GM12878 (cell line): ENCODE results near the gene MLEC. TPM values are rescaled to one million over a fixed set of nuclear protein-coding genes. Genes with fewer than 3 reads are reported as not detected.

Experiments used
- ATAC-seq: fragments of 200-7000 bp; cut with Tn5 transposase; 3 replicates; pipeline ENCODE4 v1.9.1; 2020; ENCODE audit warnings: mild to moderate bottlenecking, moderate library complexity
- BruUV-seq: library from RNA; stranded (reverse); fragments of 400-500 nt; replicated peaks from 2 replicates; lab custom pipeline; 2021; lab: Mats Ljungman, UMichigan
- CTCF ChIA-PET: fragments of 300-600 bp; sonication (Branson Sonifier 250); formaldehyde crosslinking; extraction: SDS; loops from one replicate; lab custom pipeline; 2021; ENCODE audit warnings: inconsistent platforms; lab: Yijun Ruan, JAX
- POLR2A ChIA-PET: fragments of 350-600 bp; formaldehyde crosslinking; extraction: SDS; loops from one replicate; lab custom pipeline; 2021; ENCODE audit warnings: inconsistent platforms; lab: Charles Lee
- RAD21 ChIA-PET: fragments of 300-600 bp; sonication (Branson Sonifier 250); formaldehyde crosslinking; loops from one replicate; lab custom pipeline; 2023; ENCODE audit warnings: antibody characterized with exemption; ENCODE audit not compliant: unreplicated experiment; lab: Charles Lee
- SMC1A ChIA-PET: fragments of 300-600 bp; sonication (Branson Sonifier 250); formaldehyde crosslinking; loops from one replicate; lab custom pipeline; 2023; ENCODE audit not compliant: unreplicated experiment, uncharacterized antibody; lab: Charles Lee
- DNase-seq: peaks from one replicate; pipeline ENCODE4 v3.0.0-alpha.2; 2011; ENCODE audit warnings: low read depth, low spot score
- FAIRE-seq: peaks from 3 replicates; lab custom pipeline; 2011; peaks lifted over from hg19 to GRCh38; lab: Jason Lieb, UNC
- H2AFZ ChIP-seq: 2 replicates; pipeline ENCODE4 v1.6.0; 2011; ENCODE audit warnings: low read depth, low read length, control low read depth; ENCODE audit not compliant: control insufficient read depth
- H3K27ac ChIP-seq: 2 replicates; pipeline ENCODE4 v1.5.1; 2011; ENCODE audit warnings: control low read depth; ENCODE audit not compliant: control insufficient read depth, insufficient read depth
- H3K27me3 ChIP-seq, 2 experiments: replicated peaks in 1 of 2; 2 replicates each; pipeline versions ENCODE4 v1.6.0 to v1.6.1; 2011; ENCODE audit warnings: low read length in 1 of 2; ENCODE audit not compliant: control insufficient read depth in 2 of 2, insufficient read depth in 2 of 2
- H3K36me3 ChIP-seq, 2 experiments: 2 replicates each; pipeline ENCODE4 v1.5.1; 2011; ENCODE audit warnings: low read length in 1 of 2; ENCODE audit not compliant: control insufficient read depth in 2 of 2, insufficient read depth in 2 of 2
- H3K4me1 ChIP-seq: 2 replicates; pipeline ENCODE4 v1.6.1; 2011; ENCODE audit warnings: mild to moderate bottlenecking, low read length, moderate library complexity, mixed read lengths; ENCODE audit not compliant: control insufficient read depth, insufficient read depth
- H3K4me2 ChIP-seq: 2 replicates; pipeline ENCODE4 v1.6.0; 2011; ENCODE audit warnings: control low read depth; ENCODE audit not compliant: control insufficient read depth, insufficient read depth
- H3K4me3 ChIP-seq: fragments of 200-600 bp; sonication (generic); 2 replicates; pipeline ENCODE4 v1.5.1; 2016
- H3K79me2 ChIP-seq: 2 replicates; pipeline ENCODE4 v1.6.0; 2011; ENCODE audit warnings: low read length; ENCODE audit not compliant: control insufficient read depth, insufficient read depth
- H3K9ac ChIP-seq: 2 replicates; pipeline ENCODE4 v1.8.0; 2011; ENCODE audit warnings: low read length, control low read depth, mixed read lengths; ENCODE audit not compliant: control insufficient read depth, insufficient read depth
- H3K9me3 ChIP-seq: replicated peaks from 3 replicates; pipeline ENCODE4 v1.5.1; 2011; ENCODE audit warnings: mild to moderate bottlenecking, low read length; ENCODE audit not compliant: control insufficient read depth, insufficient read depth
- H4K20me1 ChIP-seq: 2 replicates; pipeline ENCODE4 v1.6.0; 2011; ENCODE audit not compliant: control insufficient read depth, insufficient read depth
- E2F8 ChIP-seq: fragments of 450-650 bp; IDR thresholded peaks from 2 replicates; pipeline ENCODE4 v1.6.1; 2018; ENCODE audit warnings: mild to moderate bottlenecking, low read depth, moderate library complexity; ENCODE audit not compliant: partially characterized antibody
- E4F1 ChIP-seq: fragments of 450-650 bp; IDR thresholded peaks from 2 replicates; pipeline ENCODE4 v1.6.1; 2018; ENCODE audit warnings: borderline replicate concordance, mild to moderate bottlenecking; ENCODE audit not compliant: partially characterized antibody
- EGR1 ChIP-seq, 2 experiments: IDR thresholded peaks; 1 replicate in 1 of 2; 2 replicates in 1 of 2; pipeline ENCODE4 v1.6.1; 2011 to 2012; ENCODE audit warnings: low read depth in 2 of 2, low read length in 2 of 2, borderline replicate concordance in 1 of 2, mild to moderate bottlenecking in 1 of 2, moderate library complexity in 1 of 2
- FOXM1 ChIP-seq: IDR thresholded peaks from 2 replicates; pipeline ENCODE4 v1.6.1; 2012; ENCODE audit warnings: low read depth, mild to moderate bottlenecking, inconsistent platforms, low read length, moderate library complexity
- HDAC6 ChIP-seq: fragments of 200-600 bp; sonication (generic); IDR thresholded peaks from one replicate; pipeline ENCODE4 v1.8.0; 2017; ENCODE audit warnings: antibody characterized with exemption; ENCODE audit not compliant: unreplicated experiment
- LARP7 ChIP-seq: fragments of 450-650 bp; IDR thresholded peaks from 2 replicates; pipeline ENCODE4 v1.6.1; 2017; ENCODE audit warnings: mild to moderate bottlenecking
- MEF2B ChIP-seq: fragments of 450-650 bp; IDR thresholded peaks from 2 replicates; pipeline ENCODE4 v1.6.1; 2018; ENCODE audit warnings: mild to moderate bottlenecking, moderate library complexity; ENCODE audit not compliant: partially characterized antibody, poor library complexity, severe bottlenecking
- MTA2 ChIP-seq: fragments of 450-650 bp; IDR thresholded peaks from 2 replicates; pipeline ENCODE4 v1.6.1; 2016; ENCODE audit warnings: low read depth, mild to moderate bottlenecking, moderate library complexity
- NBN ChIP-seq: fragments of 450-650 bp; IDR thresholded peaks from 2 replicates; pipeline ENCODE4 v1.6.1; 2016
- NFXL1 ChIP-seq: fragments of 450-650 bp; IDR thresholded peaks from 2 replicates; pipeline ENCODE4 v1.6.1; 2017; ENCODE audit warnings: antibody characterized with exemption, mild to moderate bottlenecking, borderline replicate concordance
- PRDM15 ChIP-seq: fragments of 450-650 bp; formaldehyde crosslinking; IDR thresholded peaks from 2 replicates; pipeline ENCODE4 v1.4.0; 2020; ENCODE audit warnings: mild to moderate bottlenecking, moderate library complexity
- ZNF24 ChIP-seq: fragments of 450-650 bp; IDR thresholded peaks from 2 replicates; pipeline ENCODE4 v1.6.1; 2017; ENCODE audit warnings: antibody characterized with exemption, mild to moderate bottlenecking
- ZSCAN29 ChIP-seq: fragments of 450-650 bp; IDR thresholded peaks from 2 replicates; pipeline ENCODE4 v1.6.1; 2017; ENCODE audit warnings: mild to moderate bottlenecking, moderate library complexity
- WGBS: methylation state at CpG from one replicate; pipeline ENCODE4 v1.1.6; 2016; ENCODE audit warnings: low lambda C conversion rate; ENCODE audit not compliant: insufficient replicate concordance, insufficient coverage; ENCODE audit errors: missing lambda C conversion rate; 5-methylcytosine and 5-hydroxymethylcytosine counted together
- in situ Hi-C: fragments of 300-500 bp; cut with MboI; formaldehyde crosslinking; loops from 9 replicates; pipeline ENCODE4 v1.14.3; 2018; ENCODE audit warnings: mixed read lengths
- intact Hi-C: fragments of 100-400 bp; cut with micrococcal nuclease; formaldehyde crosslinking; loops from one replicate; pipeline ENCODE4 v1.14.2; 2022; ENCODE audit not compliant: unreplicated experiment
- polyA plus RNA-seq, 11 experiments: library from polyadenylated mRNA; depleted of rRNA in 4 of 11; unstranded in 6 of 11; stranded (reverse) in 5 of 11; fragments of >200 nt; fragmentation: Nextera tagmentation in 4 of 11; fragmentation: Illumina TruSeq in 1 of 11; extraction: Ambion mirVana in 4 of 11; extraction: Trizol in 1 of 11; gene quantifications; 1 replicate in 1 of 11; 2 replicates in 10 of 11; pipeline versions ENCODE4 v1.2.1 to v1.2.3, GENCODE V29; 2011 to 2016; ENCODE audit warnings: inconsistent platforms in 2 of 11, missing spikeins in 2 of 11, low read depth in 1 of 11
- total RNA-seq, 4 experiments: library from RNA; depleted of rRNA in 3 of 4; stranded (reverse); fragments of >200 nt in 3 of 4; fragmentation: Illumina TruSeq in 1 of 4; extraction: Trizol in 1 of 4; gene quantifications; 2 replicates each; pipeline versions ENCODE4 v1.2.1 to v1.2.3, GENCODE V29; 2013 to 2021

MLEC gene
- total and polyA plus RNA-seq, 10 of the 15 experiments (the other 5 are each of a cell fraction or from before 2014, with no cell fraction given), result 26.7 to 172 (median 103) TPM

GRCh38 chr12:120650233-120650690 lies 36.7 kb upstream of the MLEC start (continued):
- TF ChIP-seq LARP7, result no peak
- TF ChIP-seq MEF2B, result no peak
- TF ChIP-seq, all 136 proteins: peak for 0

DNA sequence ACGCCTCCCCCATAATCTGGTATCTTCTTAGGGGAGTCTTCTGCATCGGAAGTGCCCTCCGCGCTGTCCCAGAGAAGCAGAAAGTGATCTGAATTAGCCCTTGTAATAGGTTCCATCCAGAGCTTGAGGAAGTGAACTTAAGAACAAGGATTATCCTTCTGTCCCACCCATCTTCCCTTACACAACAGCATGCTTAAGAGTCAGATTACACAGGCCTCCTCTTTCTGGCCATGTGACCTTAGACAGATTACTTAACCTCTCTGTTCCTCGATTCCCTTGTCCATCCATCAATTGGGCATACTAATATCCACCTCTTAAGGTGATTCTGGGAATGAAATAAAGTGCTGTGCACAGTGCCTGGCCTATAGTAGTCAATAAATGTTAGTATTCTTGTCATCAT lies 35.1 kb upstream of the MLEC start:
- Histone ChIP-seq H3K4me2 (peak overlapping the region; percentile 32; the same call in 1 of the 2 replicates), H3K36me3 (no peaks in the 10 kb centered on the region), H3K9me3 (no peaks in the 10 kb centered on the region), H3K9ac (no peak overlapping the region), H3K27ac (no peak overlapping the region), H2AFZ (no peak overlapping the region), H3K79me2 (no peaks in the 10 kb centered on the region), H3K27me3 (no peaks in the 10 kb centered on the region), H3K4me1 (peaks cover 19% of the 10 kb centered on the region), H3K4me3 (no peak overlapping the region), H4K20me1 (no peaks in the 10 kb centered on the region)
- ChIA-PET POLR2A (interaction anchor here (0.8 to 1.8 kb wide), 3 partner anchors 10 to 18 kb away, joined by 3 to 8 read pairs (median 4); no protein-coding TSS in a partner anchor), CTCF (interaction anchor here (9.6 to 14.4 kb wide), 3 partner anchors 15 to 69 kb away, joined by 104 to 454 read pairs (median 184); partner anchors contain the start of genes MLEC and POP5), RAD21 (interaction anchor here (1.1 to 7.3 kb wide), 4 partner anchors 18 to 35 kb away, joined by 3 to 77 read pairs (median 4); partner anchors contain the start of gene MLEC), SMC1A (interaction anchor here (0.8 to 8.8 kb wide), 5 partner anchors 15 to 321 kb away, joined by 3 to 146 read pairs (median 7); partner anchors contain the start of gene MLEC)
- no peak for ATAC-seq
- BruUV-seq, result no TSS peak
- no peak for DNase-seq
- peak; percentile 64 for FAIRE-seq
- intact Hi-C loops (no loop called here), in situ Hi-C loops (no loop called here)
- WGBS, result 84% methylated on average over 5 of the region's 5 CpGs
- TF ChIP-seq ZNF24 (no peak), E4F1 (no peak), E2F8 (no peak), HDAC6 (no peak), NBN (no peak), FOXM1 (no peak), PRDM15 (CRISPR knock-in tag) (no peak), MTA2 (no peak), ZSCAN29 (no peak), EGR1 (IDR thresholded peaks at IDR 0.05; ENCODE audit: borderline replicate concordance in 1 of 2, low read depth in 2 of 2, low read length in 2 of 2) (no peak), NFXL1 (no peak)
